Measurements from ENCODE around the gene CLPSL1. TPM values are rescaled to one million over a fixed set of nuclear protein-coding genes. Genes with fewer than 3 reads are reported as not detected.

CLPSL1 gene
- total and polyA plus RNA-seq, 2 of the 13 experiments (the other 11 are each of a cell fraction or from before 2014, with no cell fraction given) = not detected

DNA sequence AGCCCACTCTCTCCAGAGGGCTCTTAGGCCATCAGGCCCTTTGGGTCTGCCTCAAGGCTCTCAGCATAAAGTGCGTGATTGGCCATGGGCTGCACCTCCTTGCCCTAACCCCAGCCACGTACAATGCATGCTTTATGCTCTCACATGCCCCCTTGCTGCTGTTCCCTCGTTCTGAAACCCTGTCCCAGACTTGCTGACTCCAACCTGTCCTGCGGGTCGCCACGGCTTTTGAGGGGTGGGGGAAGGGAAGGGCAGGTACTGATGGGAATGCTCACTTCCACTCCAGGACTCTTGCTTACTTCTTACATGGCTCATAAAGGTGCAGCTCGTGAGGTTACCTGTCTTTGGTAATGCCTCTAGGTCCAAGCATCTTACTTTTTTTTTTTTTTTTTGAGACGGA lies 38.0 kb upstream of the CLPSL1 start (continued):
- TF ChIP-seq ZNF224 (CRISPR knock-in tag; IDR thresholded peaks at IDR 0.05) (no peak), ZSCAN22 (CRISPR knock-in tag; IDR thresholded peaks at IDR 0.05) (no peak), GZF1 (CRISPR knock-in tag; IDR thresholded peaks at IDR 0.05) (no peak), KLF13 (CRISPR knock-in tag; IDR thresholded peaks at IDR 0.05) (no peak), ZNF781 (CRISPR knock-in tag; IDR thresholded peaks at IDR 0.05; ENCODE audit: borderline replicate concordance, not compliant biosample characterization) (no peak), ZNF296 (CRISPR knock-in tag; conservative IDR thresholded peaks at IDR 0.05) (no peak), RARG (CRISPR knock-in tag; IDR thresholded peaks at IDR 0.05; ENCODE audit: low read depth) (no peak), POLR2AphosphoS5 (IDR thresholded peaks at IDR 0.05; ENCODE audit: low read depth, low read length) (no peak), MAZ (IDR thresholded peaks at IDR 0.05; ENCODE audit: borderline replicate concordance, low read depth, low read length) (no peak), MAZ (CRISPR knock-in tag; IDR thresholded peaks at IDR 0.05; ENCODE audit: low read depth) (no peak), NFIB (CRISPR knock-in tag; IDR thresholded peaks at IDR 0.05; ENCODE audit: borderline replicate concordance) (no peak), ZNF564 (CRISPR knock-in tag; IDR thresholded peaks at IDR 0.05) (no peak), ZNF589 (CRISPR knock-in tag; conservative IDR thresholded peaks at IDR 0.05) (no peak), CAMTA2 (CRISPR knock-in tag; IDR thresholded peaks at IDR 0.05; ENCODE audit: borderline replicate concordance) (peak; percentile 84; the same call in 1 of the 2 replicates), KLF6 (CRISPR knock-in tag; IDR thresholded peaks at IDR 0.05) (no peak), SP2 (CRISPR knock-in tag; IDR thresholded peaks at IDR 0.05) (no peak), FOSL1 (CRISPR knock-in tag; IDR thresholded peaks at IDR 0.05; ENCODE audit: borderline replicate concordance) (no peak), DMTF1 (CRISPR knock-in tag; IDR thresholded peaks at IDR 0.05) (no peak), DBP (CRISPR knock-in tag; IDR thresholded peaks at IDR 0.05; ENCODE audit: not compliant biosample characterization) (no peak), SMARCE1 (IDR thresholded peaks at IDR 0.05; ENCODE audit: borderline replicate concordance) (no peak), ZNF12 (CRISPR knock-in tag; IDR thresholded peaks at IDR 0.05) (no peak), ATAD3A (CRISPR knock-in tag; IDR thresholded peaks at IDR 0.05) (no peak), HDAC6 (IDR thresholded peaks at IDR 0.05; ENCODE audit: low read depth, low read length) (no peak)
- TF ChIP-seq, protein P1, sequence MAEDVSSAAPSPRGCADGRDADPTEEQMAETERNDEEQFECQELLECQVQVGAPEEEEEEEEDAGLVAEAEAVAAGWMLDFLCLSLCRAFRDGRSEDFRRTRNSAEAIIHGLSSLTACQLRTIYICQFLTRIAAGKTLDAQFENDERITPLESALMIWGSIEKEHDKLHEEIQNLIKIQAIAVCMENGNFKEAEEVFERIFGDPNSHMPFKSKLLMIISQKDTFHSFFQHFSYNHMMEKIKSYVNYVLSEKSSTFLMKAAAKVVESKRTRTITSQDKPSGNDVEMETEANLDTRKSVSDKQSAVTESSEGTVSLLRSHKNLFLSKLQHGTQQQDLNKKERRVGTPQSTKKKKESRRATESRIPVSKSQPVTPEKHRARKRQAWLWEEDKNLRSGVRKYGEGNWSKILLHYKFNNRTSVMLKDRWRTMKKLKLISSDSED (CRISPR knock-in tag; IDR thresholded peaks at IDR 0.05) = 0 out of 2 replicates have a peak, but pooled peaks have one; percentile 76
- TF ChIP-seq, protein P2, sequence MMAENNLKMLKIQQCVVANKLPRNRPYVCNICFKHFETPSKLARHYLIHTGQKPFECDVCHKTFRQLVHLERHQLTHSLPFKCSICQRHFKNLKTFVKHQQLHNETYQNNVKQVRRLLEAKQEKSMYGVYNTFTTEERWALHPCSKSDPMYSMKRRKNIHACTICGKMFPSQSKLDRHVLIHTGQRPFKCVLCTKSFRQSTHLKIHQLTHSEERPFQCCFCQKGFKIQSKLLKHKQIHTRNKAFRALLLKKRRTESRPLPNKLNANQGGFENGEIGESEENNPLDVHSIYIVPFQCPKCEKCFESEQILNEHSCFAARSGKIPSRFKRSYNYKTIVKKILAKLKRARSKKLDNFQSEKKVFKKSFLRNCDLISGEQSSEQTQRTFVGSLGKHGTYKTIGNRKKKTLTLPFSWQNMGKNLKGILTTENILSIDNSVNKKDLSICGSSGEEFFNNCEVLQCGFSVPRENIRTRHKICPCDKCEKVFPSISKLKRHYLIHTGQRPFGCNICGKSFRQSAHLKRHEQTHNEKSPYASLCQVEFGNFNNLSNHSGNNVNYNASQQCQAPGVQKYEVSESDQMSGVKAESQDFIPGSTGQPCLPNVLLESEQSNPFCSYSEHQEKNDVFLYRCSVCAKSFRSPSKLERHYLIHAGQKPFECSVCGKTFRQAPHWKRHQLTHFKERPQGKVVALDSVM (CRISPR knock-in tag; IDR thresholded peaks at IDR 0.05) = no peak
